K562 (cell line): ENCODE data around the gene ADAMTS6. TPM values are rescaled to one million over a fixed set of nuclear protein-coding genes. Genes with fewer than 3 reads are reported as not detected.

Experiments used
- ATAC-seq: fragments of 200-7000 bp; cut with Tn5 transposase; 3 replicates; pipeline ENCODE4 v1.9.1; 2020; ENCODE audit warnings: moderate library complexity
- BruUV-seq: library from RNA; stranded (reverse); fragments of 400-500 nt; replicated peaks from 2 replicates; lab custom pipeline; 2021; lab: Mats Ljungman, UMichigan
- CTCF ChIA-PET: fragments of 300-600 bp; formaldehyde crosslinking; extraction: SDS; loops from one replicate; lab custom pipeline; 2021; ENCODE audit warnings: low intra/inter-chr PET ratio; lab: Yijun Ruan, JAX
- POLR2A ChIA-PET: fragments of 300-600, 350-650 bp; sonication (Branson Sonifier 250); formaldehyde crosslinking; extraction: SDS; loops from one replicate; lab custom pipeline; 2021; ENCODE audit warnings: antibody characterized with exemption, inconsistent platforms; lab: Yijun Ruan, JAX
- DNase-seq, 4 experiments: peaks; one replicate each; pipeline versions ENCODE4 v3.0.0 to v3.0.0-alpha.2; 2011 to 2018; ENCODE audit warnings: low spot score in 3 of 4, mixed read lengths in 3 of 4; ENCODE audit errors: extremely low read depth in 1 of 4
- FAIRE-seq: peaks from 2 replicates; lab custom pipeline; 2011; peaks lifted over from hg19 to GRCh38; lab: Jason Lieb, UNC
- H2AFZ ChIP-seq: 2 replicates; pipeline ENCODE4 v1.6.0; 2011; ENCODE audit warnings: low read depth, low read length, control low read depth, inconsistent platforms
- H3K27ac ChIP-seq: fragments of 200-600 bp; 3 replicates; pipeline ENCODE4 v1.8.0; 2011; ENCODE audit warnings: low read depth, mild to moderate bottlenecking, control low read depth, inconsistent platforms, low read length, moderate library complexity, mixed read lengths; ENCODE audit errors: extremely low read depth
- H3K27me3 ChIP-seq, 2 experiments: fragments of 300-600 bp in 1 of 2; 2 replicates in 1 of 2; 3 replicates in 1 of 2; pipeline versions ENCODE4 v1.6.0 to v1.8.0; 2011; ENCODE audit warnings: inconsistent platforms in 2 of 2, low read length in 2 of 2, mild to moderate bottlenecking in 1 of 2, mixed read lengths in 1 of 2, moderate library complexity in 1 of 2; ENCODE audit not compliant: control insufficient read depth in 2 of 2, insufficient read depth in 2 of 2
- H3K36me3 ChIP-seq: fragments of 300-600 bp; 3 replicates; pipeline ENCODE4 v1.8.0; 2011; ENCODE audit warnings: mild to moderate bottlenecking, low read length, inconsistent platforms; ENCODE audit not compliant: control insufficient read depth, insufficient read depth
- H3K4me1 ChIP-seq, 2 experiments: fragments of 200-600 bp in 1 of 2; replicated peaks in 1 of 2; 2 replicates in 1 of 2; 3 replicates in 1 of 2; pipeline versions ENCODE4 v1.5.1 to v1.8.0; 2011; ENCODE audit warnings: inconsistent platforms in 2 of 2, low read length in 2 of 2, mild to moderate bottlenecking in 1 of 2, mixed read lengths in 1 of 2, moderate library complexity in 1 of 2; ENCODE audit not compliant: control insufficient read depth in 2 of 2, insufficient read depth in 2 of 2
- H3K4me2 ChIP-seq: 2 replicates; pipeline ENCODE4 v1.6.1; 2011; ENCODE audit warnings: low read length, control low read depth, inconsistent platforms, mixed read lengths; ENCODE audit not compliant: insufficient read depth
- H3K4me3 ChIP-seq: fragments of 200-600 bp; sonication (generic), shearing (Covaris generic); 2 replicates; pipeline ENCODE4 v1.5.1; 2016; ENCODE audit warnings: control low read depth, inconsistent platforms
- H3K79me2 ChIP-seq: fragments of 200-600 bp; 3 replicates; pipeline ENCODE4 v1.8.0; 2011; ENCODE audit warnings: low read length, inconsistent platforms; ENCODE audit not compliant: control insufficient read depth, insufficient read depth
- H3K9ac ChIP-seq, 2 experiments: 2 replicates each; pipeline versions ENCODE4 v1.6.0 to v1.6.1; 2011; ENCODE audit warnings: low read depth in 2 of 2, low read length in 2 of 2, control low read depth in 1 of 2, inconsistent platforms in 1 of 2, mild to moderate bottlenecking in 1 of 2, mixed read lengths in 1 of 2; ENCODE audit not compliant: insufficient read depth in 1 of 2
- H3K9me1 ChIP-seq: one replicate; pipeline ENCODE4 v1.6.0; 2011; ENCODE audit warnings: inconsistent platforms, mild to moderate bottlenecking, low read length, moderate library complexity; ENCODE audit not compliant: control insufficient read depth, insufficient read depth
- H3K9me3 ChIP-seq: replicated peaks from 2 replicates; pipeline ENCODE4 v1.5.1; 2011; ENCODE audit warnings: low read depth, low read length, inconsistent platforms; ENCODE audit not compliant: control insufficient read depth, insufficient read depth
- H4K20me1 ChIP-seq: replicated peaks from 2 replicates; pipeline ENCODE4 v1.6.1; 2011; ENCODE audit warnings: low read length, inconsistent platforms, mixed read lengths; ENCODE audit not compliant: control insufficient read depth, insufficient read depth
- BHLHE40 ChIP-seq: IDR thresholded peaks from 2 replicates; pipeline ENCODE4 v1.6.1; 2011; ENCODE audit warnings: low read length, improper control_type of control experiment
- KDM4B ChIP-seq, 2 experiments: fragments of 450-650 bp in 1 of 2; sonication (generic) in 1 of 2; IDR thresholded peaks; 2 replicates each; pipeline ENCODE4 v1.6.1; 2016 to 2017; ENCODE audit warnings: borderline replicate concordance in 2 of 2, antibody characterized with exemption in 1 of 2, low read depth in 1 of 2, mild to moderate bottlenecking in 1 of 2
- SNIP1 ChIP-seq: fragments of 450-650 bp; IDR thresholded peaks from 2 replicates; pipeline ENCODE4 v1.7.1; 2017; ENCODE audit warnings: low read depth, mild to moderate bottlenecking
- ZNF384 ChIP-seq: IDR thresholded peaks from 2 replicates; pipeline ENCODE4 v1.6.1; 2012; ENCODE audit warnings: low read depth, low read length, improper control_type of control experiment
- WGBS: fragments of 100-300 bp; shearing (Covaris generic); methylation state at CpG from one replicate; pipeline ENCODE4 v1.1.6; 2016; ENCODE audit warnings: low coverage, mixed read lengths; ENCODE audit not compliant: insufficient coverage; ENCODE audit errors: missing lambda C conversion rate; 5-methylcytosine and 5-hydroxymethylcytosine counted together
- in situ Hi-C: fragments of 300-500 bp; cut with MboI; formaldehyde crosslinking; loops from 4 replicates; pipeline ENCODE4 v1.15.0; 2018; ENCODE audit warnings: inconsistent platforms, mixed read lengths
- intact Hi-C: fragments of 100-400 bp; cut with micrococcal nuclease; formaldehyde crosslinking; loops from 2 replicates; pipeline ENCODE4 v1.14.2; 2022
- polyA plus RNA-seq, 8 experiments: library from polyadenylated mRNA; depleted of rRNA in 4 of 8; stranded (reverse) in 5 of 8; unstranded in 3 of 8; fragments of >200 nt; fragmentation: Nextera tagmentation in 2 of 8; fragmentation: Illumina TruSeq in 1 of 8; extraction: Ambion mirVana in 2 of 8; extraction: Trizol in 1 of 8; gene quantifications; 2 replicates each; pipeline versions ENCODE4 v1.2.1 to v1.2.3, GENCODE V29; 2011 to 2014; ENCODE audit warnings: inconsistent platforms in 1 of 8, missing spikeins in 1 of 8
- total RNA-seq, 7 experiments: library from RNA; depleted of rRNA in 6 of 7; stranded (reverse); fragments of >200 nt in 6 of 7; fragmentation: Illumina TruSeq in 2 of 7; extraction: Trizol in 2 of 7; gene quantifications; 2 replicates each; pipeline versions ENCODE4 v1.2.1 to v1.2.3, GENCODE V29; 2011 to 2021; ENCODE audit warnings: low replicate concordance in 1 of 7
- TF ChIP-seq, protein P1 (sequence below): fragments of 250-450 bp; sonication (Bioruptor Pico); IDR thresholded peaks from 2 replicates; pipeline ENCODE4 v1.5.0; 2021; ENCODE audit warnings: mild to moderate bottlenecking, moderate library complexity
- TF ChIP-seq, protein P2 (sequence below): fragments of 250-450 bp; sonication (Bioruptor Pico); IDR thresholded peaks from 2 replicates; pipeline ENCODE4 v1.8.0; 2022; ENCODE audit warnings: inconsistent platforms

Gene ADAMTS6
- total and polyA plus RNA-seq, 9 of the 15 experiments (the other 6 are each of a cell fraction or from before 2014, with no cell fraction given) = 0.57 to 5.3 (median 1.5) TPM

DNA sequence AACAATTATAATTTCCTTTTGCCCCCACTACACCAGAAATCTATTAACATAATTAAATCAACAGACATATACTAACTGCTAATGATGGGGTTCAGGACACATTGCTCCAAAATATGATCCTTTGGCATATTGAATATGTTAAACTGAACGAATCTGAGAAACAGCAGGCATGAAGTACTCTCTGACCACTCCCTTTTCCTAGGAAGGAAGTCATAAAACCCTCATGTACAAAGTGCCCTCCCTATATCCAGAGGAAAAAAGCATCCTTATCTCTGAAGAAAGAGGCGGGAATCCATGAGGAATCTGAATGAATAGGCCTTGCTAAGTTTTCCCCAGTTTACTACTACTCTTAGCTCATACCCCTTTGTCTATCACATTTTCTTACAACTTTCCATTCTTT is 67.9 kb downstream of the ADAMTS6 start:
- no peaks in the 10 kb centered on the region for H3K27me3 ChIP-seq
- H3K36me3 ChIP-seq = no peaks in the 10 kb centered on the region
- 5% methylated on average over 2 of the region's 2 CpGs for WGBS
- no peaks in the 10 kb centered on the region for H4K20me1 ChIP-seq
- H3K4me2 ChIP-seq = no peak overlapping the region
- H3K4me3 ChIP-seq = no peak overlapping the region
- H2AFZ ChIP-seq = no peak overlapping the region
- no peak for ATAC-seq
- intact Hi-C loops = no loop called here
- H3K27ac ChIP-seq = no peak overlapping the region
- no peaks in the 10 kb centered on the region for H3K4me1 ChIP-seq
- ChIA-PET CTCF (no interaction called here), POLR2A (no interaction called here)
- TF ChIP-seq, protein P1, sequence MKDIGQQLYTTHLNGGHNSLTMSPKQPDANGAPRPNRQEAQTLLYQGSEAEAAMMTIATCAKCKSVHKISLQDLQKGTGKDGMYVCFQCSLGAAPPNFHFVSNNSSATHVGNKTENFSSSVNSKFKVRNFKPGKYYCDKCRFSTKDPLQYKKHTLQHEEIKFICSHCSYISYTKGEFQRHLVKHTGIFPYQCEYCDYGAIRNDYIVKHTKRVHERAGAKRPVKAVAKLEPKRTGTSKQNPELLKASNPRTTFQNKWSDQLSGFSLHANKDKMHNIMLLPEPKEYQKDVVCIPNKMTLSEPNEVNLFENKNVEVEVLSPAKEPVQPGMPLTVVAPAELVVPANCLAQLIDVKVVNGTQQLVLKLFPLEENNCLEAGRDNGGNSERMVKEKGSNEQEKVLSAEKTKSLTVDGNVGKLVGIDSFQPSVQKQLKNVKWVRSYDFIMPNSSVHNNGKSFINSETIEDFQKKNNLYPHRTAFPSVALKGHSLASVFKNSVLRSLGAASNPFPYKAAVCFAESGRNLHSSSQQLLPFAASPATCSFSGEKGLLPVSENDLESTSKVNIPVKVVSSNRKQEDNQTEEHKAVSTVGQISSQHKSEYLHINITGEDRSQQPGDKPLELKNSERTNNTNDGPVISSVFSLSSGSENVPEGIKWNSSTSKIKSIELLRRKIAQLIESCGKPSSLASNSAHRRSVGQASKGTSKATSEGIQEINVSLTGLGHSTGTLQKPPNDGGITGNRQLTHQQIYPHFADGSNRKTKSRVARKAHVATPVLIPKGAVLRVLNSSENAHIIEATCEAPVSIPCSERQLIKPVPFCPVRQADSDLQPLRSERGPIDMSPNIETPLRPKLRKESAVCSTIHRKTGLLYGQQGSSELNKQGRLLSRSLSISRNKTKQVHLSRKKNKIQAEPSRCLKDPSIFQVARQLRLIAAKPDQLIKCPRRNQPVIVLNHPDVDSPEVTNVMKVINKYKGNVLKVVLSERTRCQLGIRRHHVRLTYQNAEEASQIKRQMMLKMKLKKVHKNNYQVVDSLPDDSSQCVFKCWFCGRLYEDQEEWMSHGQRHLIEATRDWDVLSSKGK (CRISPR knock-in tag) = no peak
- TF ChIP-seq ZNF384 = no peak
- no peak for TF ChIP-seq BHLHE40
- TF ChIP-seq KDM4B (IDR thresholded peaks at IDR 0.05; ENCODE audit: borderline replicate concordance in 2 of 2, low read depth in 1 of 2) = no peak
- TF ChIP-seq, protein P2, sequence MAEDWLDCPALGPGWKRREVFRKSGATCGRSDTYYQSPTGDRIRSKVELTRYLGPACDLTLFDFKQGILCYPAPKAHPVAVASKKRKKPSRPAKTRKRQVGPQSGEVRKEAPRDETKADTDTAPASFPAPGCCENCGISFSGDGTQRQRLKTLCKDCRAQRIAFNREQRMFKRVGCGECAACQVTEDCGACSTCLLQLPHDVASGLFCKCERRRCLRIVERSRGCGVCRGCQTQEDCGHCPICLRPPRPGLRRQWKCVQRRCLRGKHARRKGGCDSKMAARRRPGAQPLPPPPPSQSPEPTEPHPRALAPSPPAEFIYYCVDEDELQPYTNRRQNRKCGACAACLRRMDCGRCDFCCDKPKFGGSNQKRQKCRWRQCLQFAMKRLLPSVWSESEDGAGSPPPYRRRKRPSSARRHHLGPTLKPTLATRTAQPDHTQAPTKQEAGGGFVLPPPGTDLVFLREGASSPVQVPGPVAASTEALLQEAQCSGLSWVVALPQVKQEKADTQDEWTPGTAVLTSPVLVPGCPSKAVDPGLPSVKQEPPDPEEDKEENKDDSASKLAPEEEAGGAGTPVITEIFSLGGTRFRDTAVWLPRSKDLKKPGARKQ = no peak
- no peak for TF ChIP-seq SNIP1
- in situ Hi-C loops = no loop called here
- no TSS peak for BruUV-seq
- H3K9me1 ChIP-seq = no peaks in the 10 kb centered on the region
- no peak for DNase-seq
- H3K79me2 ChIP-seq = no peaks in the 10 kb centered on the region
- no peaks in the 10 kb centered on the region for H3K9me3 ChIP-seq
- no peak for FAIRE-seq
- H3K9ac ChIP-seq = no peak overlapping the region
